ENCODE measurements around the gene JCAD. TPM values are rescaled to one million over a fixed set of nuclear protein-coding genes. Genes with fewer than 3 reads are reported as not detected.
"Not testable (repeated sequence)": the region's sequence is repeated elsewhere in the genome, so short reads cannot be mapped to it uniquely, and the experiment has no call there.

JCAD gene
- polyA plus RNA-seq, 2 donors: 1.0 to 2.7 TPM

GRCh38 chr10:30029872-30030256 is 29.5 kb downstream of the JCAD start:
- 41 to 60% methylated on average over 7 of the region's 7 CpGs for WGBS, 2 donors
- no peaks in the 10 kb centered on the region for H3K9me3 ChIP-seq (ENCODE audit: control insufficient read depth in 2 of 2, insufficient read depth in 1 of 2, low read depth in 1 of 2, low read length in 1 of 2)
- H3K27ac ChIP-seq (ENCODE audit: low read depth in 2 of 2, low read length in 1 of 2): no peak overlapping the region

GRCh38 chr10:30029164-30029871 is 30.1 kb downstream of the JCAD start:
- Histone ChIP-seq H3K27ac (ENCODE audit: low read depth in 2 of 2, low read length in 1 of 2) (peak overlapping the region in 1 of 2 donors; percentile 51), H3K4me1 (ENCODE audit: control insufficient read depth in 2 of 2, insufficient read depth in 2 of 2, low read length in 1 of 2) (peaks cover 3 to 10% of the 10 kb centered on the region in 2 donors), H3K36me3 (ENCODE audit: control insufficient read depth in 2 of 2, insufficient read depth in 2 of 2, low read length in 1 of 2) (no peaks in the 10 kb centered on the region), H3K27me3 (ENCODE audit: control insufficient read depth in 1 of 2, insufficient read depth in 2 of 2, low read length in 2 of 2) (no peaks in the 10 kb centered on the region), H3K4me3 (ENCODE audit: low read depth in 1 of 2, low read length in 2 of 2) (no peak overlapping the region), H3K9me3 (ENCODE audit: control insufficient read depth in 2 of 2, insufficient read depth in 1 of 2, low read depth in 1 of 2, low read length in 1 of 2) (no peaks in the 10 kb centered on the region)
- WGBS, 2 donors: 70 to 76% methylated on average over 19 of the region's 19 CpGs

More at GRCh38 chr10:30029872-30030256, 29.5 kb downstream of the JCAD start:
- peaks cover 3 to 10% of the 10 kb centered on the region in 2 donors for H3K4me1 ChIP-seq (ENCODE audit: control insufficient read depth in 2 of 2, insufficient read depth in 2 of 2, low read length in 1 of 2)
- H3K27me3 ChIP-seq (ENCODE audit: control insufficient read depth in 1 of 2, insufficient read depth in 2 of 2, low read length in 2 of 2): no peaks in the 10 kb centered on the region
- no peaks in the 10 kb centered on the region for H3K36me3 ChIP-seq (ENCODE audit: control insufficient read depth in 2 of 2, insufficient read depth in 2 of 2, low read length in 1 of 2)
- no peak overlapping the region for H3K4me3 ChIP-seq (ENCODE audit: low read depth in 1 of 2, low read length in 2 of 2)

- WGBS, 2 donors: 51 to 57% methylated on average over 12 of the region's 12 CpGs
- Histone ChIP-seq H3K9me3 (ENCODE audit: control insufficient read depth in 2 of 2, insufficient read depth in 1 of 2, low read depth in 1 of 2, low read length in 1 of 2) (no peaks in the 10 kb centered on the region), H3K27ac (ENCODE audit: low read depth in 2 of 2, low read length in 1 of 2) (peak overlapping the region in 1 of 2 donors; percentile 47), H3K27me3 (ENCODE audit: control insufficient read depth in 1 of 2, insufficient read depth in 2 of 2, low read length in 2 of 2) (no peaks in the 10 kb centered on the region), H3K4me3 (ENCODE audit: low read depth in 1 of 2, low read length in 2 of 2) (no peak overlapping the region), H3K36me3 (ENCODE audit: control insufficient read depth in 2 of 2, insufficient read depth in 2 of 2, low read length in 1 of 2) (no peaks in the 10 kb centered on the region), H3K4me1 (ENCODE audit: control insufficient read depth in 2 of 2, insufficient read depth in 2 of 2, low read length in 1 of 2) (peaks cover 3 to 10% of the 10 kb centered on the region in 2 donors)
Measured at GRCh38 chr10:30028738-30029030, 30.7 kb downstream of the JCAD start.

DNA sequence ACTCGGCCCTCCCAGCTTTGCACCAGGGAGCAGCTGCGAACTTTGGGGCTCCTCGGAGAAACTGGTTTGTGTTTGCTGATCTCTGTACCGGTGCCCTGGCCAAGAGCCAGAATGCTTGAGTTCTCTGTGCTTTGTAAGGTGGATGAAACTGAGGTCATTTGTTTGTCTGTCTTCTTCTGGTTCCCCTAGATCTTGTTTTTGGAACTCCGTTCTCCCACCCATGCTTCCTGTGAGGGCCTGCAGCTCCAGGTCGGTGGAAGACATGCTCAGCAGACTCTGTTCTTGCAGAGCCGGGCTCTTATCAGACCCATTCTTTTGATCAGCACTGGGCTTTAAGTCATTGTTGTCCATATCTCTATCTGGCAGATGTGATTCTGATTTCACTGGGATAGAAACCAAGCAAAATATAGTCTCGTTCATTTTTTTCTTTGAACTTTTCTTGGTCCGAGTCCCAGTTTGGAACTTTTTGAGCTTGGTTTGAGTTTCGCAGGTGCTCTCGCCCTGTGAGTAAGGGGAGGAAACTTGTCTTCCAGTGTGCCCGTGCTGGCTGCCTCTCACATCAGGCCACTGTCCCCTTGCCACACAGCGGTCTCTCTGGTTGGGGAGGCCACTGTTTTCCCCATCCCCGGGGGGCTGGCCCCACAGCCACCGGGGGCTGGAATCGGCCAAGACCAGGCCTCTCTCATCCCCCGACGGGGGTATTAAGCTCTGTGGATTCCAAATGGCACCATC is 31.2 kb downstream of the JCAD start:
- Histone ChIP-seq H3K4me1 (ENCODE audit: control insufficient read depth in 2 of 2, insufficient read depth in 2 of 2, low read length in 1 of 2) (peaks cover 3 to 10% of the 10 kb centered on the region in 2 donors), H3K4me3 (ENCODE audit: low read depth in 1 of 2, low read length in 2 of 2) (no peak overlapping the region), H3K9me3 (ENCODE audit: control insufficient read depth in 2 of 2, insufficient read depth in 1 of 2, low read depth in 1 of 2, low read length in 1 of 2) (no peaks in the 10 kb centered on the region), H3K27me3 (ENCODE audit: control insufficient read depth in 1 of 2, insufficient read depth in 2 of 2, low read length in 2 of 2) (no peaks in the 10 kb centered on the region), H3K27ac (ENCODE audit: low read depth in 2 of 2, low read length in 1 of 2) (peak overlapping the region in 1 of 2 donors; percentile 47), H3K36me3 (ENCODE audit: control insufficient read depth in 2 of 2, insufficient read depth in 2 of 2, low read length in 1 of 2) (no peaks in the 10 kb centered on the region)
- 36 to 41% methylated on average over 18 of the region's 18 CpGs for WGBS, 2 donors

GRCh38 chr10:30027057-30028005 is 32.1 kb downstream of the JCAD start:
- Histone ChIP-seq H3K36me3 (ENCODE audit: control insufficient read depth in 2 of 2, insufficient read depth in 2 of 2, low read length in 1 of 2) (no peaks in the 10 kb centered on the region), H3K9me3 (ENCODE audit: control insufficient read depth in 2 of 2, insufficient read depth in 1 of 2, low read depth in 1 of 2, low read length in 1 of 2) (no peaks in the 10 kb centered on the region), H3K27me3 (ENCODE audit: control insufficient read depth in 1 of 2, insufficient read depth in 2 of 2, low read length in 2 of 2) (no peaks in the 10 kb centered on the region), H3K4me1 (ENCODE audit: control insufficient read depth in 2 of 2, insufficient read depth in 2 of 2, low read length in 1 of 2) (peaks cover 3 to 10% of the 10 kb centered on the region in 2 donors), H3K27ac (ENCODE audit: low read depth in 2 of 2, low read length in 1 of 2) (peak overlapping the region in 1 of 2 donors; percentile 34), H3K4me3 (ENCODE audit: low read depth in 1 of 2, low read length in 2 of 2) (peak overlapping the region in 1 of 2 donors; percentile 14)
- 50 to 60% methylated on average over 41 to 42 of the region's 42 CpGs for WGBS, 2 donors

- 91 to 94% methylated on average over 10 of the region's 10 CpGs for WGBS, 2 donors
- Histone ChIP-seq H3K27me3 (ENCODE audit: control insufficient read depth in 1 of 2, insufficient read depth in 2 of 2, low read length in 2 of 2) (no peaks in the 10 kb centered on the region), H3K9me3 (ENCODE audit: control insufficient read depth in 2 of 2, insufficient read depth in 1 of 2, low read depth in 1 of 2, low read length in 1 of 2) (no peaks in the 10 kb centered on the region), H3K36me3 (ENCODE audit: control insufficient read depth in 2 of 2, insufficient read depth in 2 of 2, low read length in 1 of 2) (no peaks in the 10 kb centered on the region), H3K4me3 (ENCODE audit: low read depth in 1 of 2, low read length in 2 of 2) (no peak overlapping the region), H3K4me1 (ENCODE audit: control insufficient read depth in 2 of 2, insufficient read depth in 2 of 2, low read length in 1 of 2) (peaks cover 3 to 10% of the 10 kb centered on the region in 2 donors), H3K27ac (ENCODE audit: low read depth in 2 of 2, low read length in 1 of 2) (peak overlapping the region in 1 of 2 donors; percentile 26)
Measured at GRCh38 chr10:30026578-30026977, 32.8 kb downstream of the JCAD start.

DNA sequence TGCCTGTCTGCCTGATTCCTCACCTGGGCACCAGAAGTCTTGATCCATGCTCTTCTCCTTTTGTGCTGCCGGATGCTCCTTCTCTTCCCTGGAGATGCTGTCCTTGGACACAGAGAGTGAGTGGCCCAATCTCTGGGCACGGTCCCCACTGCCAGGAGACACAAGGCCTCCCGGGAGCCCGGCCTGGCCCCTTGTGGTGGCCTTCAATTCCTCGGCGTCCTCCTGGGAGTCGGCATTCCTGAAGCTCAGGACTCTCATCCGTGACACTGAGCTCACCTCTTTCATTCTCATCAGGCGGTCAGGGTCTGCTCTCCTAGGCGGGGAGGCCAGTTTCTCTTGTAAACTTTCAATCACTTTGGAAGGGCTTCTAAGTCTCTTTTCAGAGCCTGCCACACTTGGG is 33.3 kb downstream of the JCAD start:
- WGBS, 2 donors: 92 to 95% methylated on average over 10 of the region's 10 CpGs
- H3K4me3 ChIP-seq (ENCODE audit: low read depth in 1 of 2, low read length in 2 of 2): no peak overlapping the region
- no peak overlapping the region for H3K27ac ChIP-seq (ENCODE audit: low read depth in 2 of 2, low read length in 1 of 2)
- H3K27me3 ChIP-seq (ENCODE audit: control insufficient read depth in 1 of 2, insufficient read depth in 2 of 2, low read length in 2 of 2): no peaks in the 10 kb centered on the region
- no peaks in the 10 kb centered on the region for H3K9me3 ChIP-seq (ENCODE audit: control insufficient read depth in 2 of 2, insufficient read depth in 1 of 2, low read depth in 1 of 2, low read length in 1 of 2)
- H3K36me3 ChIP-seq (ENCODE audit: control insufficient read depth in 2 of 2, insufficient read depth in 2 of 2, low read length in 1 of 2): no peaks in the 10 kb centered on the region
- peaks cover 3 to 10% of the 10 kb centered on the region in 2 donors for H3K4me1 ChIP-seq (ENCODE audit: control insufficient read depth in 2 of 2, insufficient read depth in 2 of 2, low read length in 1 of 2)

DNA sequence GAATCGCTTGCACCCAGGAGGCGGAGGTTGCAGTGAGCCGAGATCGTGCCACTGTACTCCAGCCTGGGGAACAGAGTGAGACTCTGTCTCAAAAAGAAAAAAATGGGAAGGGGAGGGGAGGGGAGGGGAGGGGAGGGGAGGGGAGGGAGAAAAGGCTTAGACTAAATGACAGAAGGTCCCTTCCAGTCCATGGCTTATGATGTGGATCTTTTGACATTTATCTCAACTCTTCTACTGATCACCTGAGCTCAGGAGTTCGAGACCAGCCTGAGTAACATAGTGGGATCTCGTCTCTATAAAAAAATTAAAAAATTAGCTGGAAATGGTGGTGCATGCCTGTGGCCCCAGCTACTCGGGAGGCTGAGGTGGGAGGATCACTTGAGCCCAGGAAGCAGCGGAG is 34.0 kb downstream of the JCAD start:
- not testable (repeated sequence) for H3K4me3 ChIP-seq (ENCODE audit: low read depth in 1 of 2, low read length in 2 of 2); H3K27ac ChIP-seq (ENCODE audit: low read depth in 2 of 2, low read length in 1 of 2); H3K4me1 ChIP-seq (ENCODE audit: control insufficient read depth in 2 of 2, insufficient read depth in 2 of 2, low read length in 1 of 2); H3K27me3 ChIP-seq (ENCODE audit: control insufficient read depth in 1 of 2, insufficient read depth in 2 of 2, low read length in 2 of 2); H3K9me3 ChIP-seq (ENCODE audit: control insufficient read depth in 2 of 2, insufficient read depth in 1 of 2, low read depth in 1 of 2, low read length in 1 of 2); H3K36me3 ChIP-seq (ENCODE audit: control insufficient read depth in 2 of 2, insufficient read depth in 2 of 2, low read length in 1 of 2)
- 96 to 97% methylated on average over 8 of the region's 8 CpGs for WGBS, 2 donors

DNA sequence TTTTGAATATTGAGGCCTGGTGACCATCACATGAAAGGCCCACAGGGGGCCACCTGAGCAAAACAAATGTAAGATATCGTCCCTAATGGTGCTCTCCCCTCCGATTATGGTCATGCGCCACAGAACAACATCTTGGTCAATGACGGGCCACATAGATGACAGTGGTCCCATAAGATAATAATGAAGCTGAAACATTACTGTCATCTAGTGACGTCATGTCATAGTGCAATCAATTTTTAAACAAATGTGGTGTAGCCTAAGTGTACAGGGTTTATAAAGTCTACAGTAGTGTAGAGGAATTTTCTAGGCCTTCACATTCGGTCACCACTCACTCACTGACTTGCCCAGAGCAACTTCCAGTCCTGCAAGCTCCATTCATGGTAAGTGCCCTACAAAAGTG is 36.8 kb downstream of the JCAD start:
- 93 to 94% methylated on average over 6 of the region's 6 CpGs for whole genome bisulfite sequencing, 2 donors

More for the DNA sequence above, 36.8 kb downstream of the JCAD start:
- Histone ChIP-seq H3K4me1 (ENCODE audit: control insufficient read depth in 2 of 2, insufficient read depth in 2 of 2, low read length in 1 of 2) (peaks cover 0 to under 1% of the 10 kb centered on the region in 2 donors), H3K36me3 (ENCODE audit: control insufficient read depth in 2 of 2, insufficient read depth in 2 of 2, low read length in 1 of 2) (no peaks in the 10 kb centered on the region), H3K4me3 (ENCODE audit: low read depth in 1 of 2, low read length in 2 of 2) (no peak overlapping the region), H3K27me3 (ENCODE audit: control insufficient read depth in 1 of 2, insufficient read depth in 2 of 2, low read length in 2 of 2) (no peaks in the 10 kb centered on the region), H3K27ac (ENCODE audit: low read depth in 2 of 2, low read length in 1 of 2) (no peak overlapping the region), H3K9me3 (ENCODE audit: control insufficient read depth in 2 of 2, insufficient read depth in 1 of 2, low read depth in 1 of 2, low read length in 1 of 2) (no peaks in the 10 kb centered on the region)

Data from esophagus (tissue), 2 donors.